Immature natural killer cell (primary cell): ENCODE results near the gene VASP. TPM values are rescaled to one million over a fixed set of nuclear protein-coding genes. Genes with fewer than 3 reads are reported as not detected.
A peak's percentile ranks its signal among the peaks of the same experiment; 100 is the strongest.

Source experiments
- DNase-seq, 3 donors: peaks; one replicate each; pipeline ENCODE4 v3.0.0; 2022; ENCODE audit warnings: mixed read lengths in 1 of 3
- H3K27ac Mint-ChIP-seq, 6 donors: one replicate each; pipeline ENCODE4 v1.8.0; 2020; ENCODE audit warnings: mixed read lengths in 6 of 6, mild to moderate bottlenecking in 5 of 6, inconsistent platforms in 4 of 6, moderate library complexity in 3 of 6
- H3K27me3 Mint-ChIP-seq, 3 donors: one replicate each; pipeline ENCODE4 v1.8.0; 2020 to 2021; ENCODE audit warnings: low read depth in 3 of 3, mild to moderate bottlenecking in 3 of 3, mixed read lengths in 3 of 3, moderate library complexity in 3 of 3, inconsistent platforms in 1 of 3
- H3K36me3 Mint-ChIP-seq, 3 donors: one replicate each; pipeline ENCODE4 v1.8.0; 2020; ENCODE audit warnings: mixed read lengths in 3 of 3, inconsistent platforms in 2 of 3, mild to moderate bottlenecking in 2 of 3
- H3K4me1 Mint-ChIP-seq, 2 donors: one replicate each; pipeline ENCODE4 v1.8.0; 2020; ENCODE audit warnings: inconsistent platforms in 2 of 2, mild to moderate bottlenecking in 2 of 2, mixed read lengths in 2 of 2, moderate library complexity in 1 of 2
- H3K4me3 Mint-ChIP-seq, 5 donors: one replicate each; pipeline ENCODE4 v1.8.0; 2020; ENCODE audit warnings: mild to moderate bottlenecking in 5 of 5, mixed read lengths in 5 of 5, inconsistent platforms in 3 of 5, moderate library complexity in 3 of 5
- H3K9me3 Mint-ChIP-seq, 6 donors: one replicate each; pipeline ENCODE4 v1.8.0; 2020; ENCODE audit warnings: mild to moderate bottlenecking in 6 of 6, mixed read lengths in 6 of 6, inconsistent platforms in 4 of 6, moderate library complexity in 3 of 6
- polyA plus RNA-seq, 3 donors: library from polyadenylated mRNA; unstranded; fragments of 300-500 nt; fragmentation: Illumina TruSeq; gene quantifications; one replicate each; pipeline ENCODE4 v1.2.3, GENCODE V29; 2021

The VASP gene
- polyA plus RNA-seq, 3 donors from 2014 or later, result 91.2 to 126 (median 93.4) TPM

DNA sequence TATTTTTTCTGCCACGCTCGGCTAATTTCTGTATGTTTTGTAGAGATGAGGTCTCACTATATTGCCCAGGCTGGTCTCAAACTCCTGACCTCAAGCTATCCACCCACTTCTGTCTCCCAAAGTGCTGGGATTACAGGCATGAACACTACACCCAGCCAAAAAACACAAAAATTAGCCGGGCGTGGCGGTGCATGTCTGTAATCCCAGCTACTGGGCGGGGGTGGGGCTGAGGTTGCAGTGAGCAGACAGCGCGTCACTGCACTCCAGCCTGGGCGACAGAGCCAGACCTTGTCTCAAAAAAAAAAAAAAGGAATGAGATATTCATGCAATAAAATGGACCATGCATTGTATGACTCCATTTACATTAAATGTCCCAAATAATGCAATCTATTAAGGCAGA, 32.2 kb downstream of the VASP start:
- H3K4me3 Mint-ChIP-seq, result no peak overlapping the region
- H3K36me3 Mint-ChIP-seq, result peaks cover 0 to 5% (median 0%) of the 10 kb centered on the region in 3 donors
- no peaks in the 10 kb centered on the region for H3K9me3 Mint-ChIP-seq
- no peaks in the 10 kb centered on the region for H3K27me3 Mint-ChIP-seq
- H3K27ac Mint-ChIP-seq, result no peak overlapping the region
- DNase-seq, result no peak
- no peaks in the 10 kb centered on the region for H3K4me1 Mint-ChIP-seq

DNA sequence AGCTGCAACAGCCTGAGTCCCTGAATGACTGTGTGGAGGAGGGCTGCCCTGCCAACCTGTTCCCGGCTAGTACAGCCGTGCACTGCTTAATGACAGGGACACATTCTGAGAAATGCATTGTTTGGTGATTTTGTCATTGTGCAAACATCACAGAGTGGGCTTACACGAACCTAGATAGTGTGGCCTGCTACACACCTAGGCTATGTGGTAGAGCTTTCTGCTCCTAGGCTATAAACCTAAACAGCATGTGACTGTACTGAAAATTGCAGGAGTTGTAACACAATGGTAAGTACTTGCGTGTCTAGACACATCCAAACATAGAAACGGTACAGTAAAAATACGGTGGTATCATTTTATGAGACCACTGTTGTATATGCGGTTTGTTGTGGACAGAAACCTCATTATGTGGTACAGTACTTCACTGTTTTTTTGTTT, 35.0 kb downstream of the VASP start:
- H3K27me3 Mint-ChIP-seq, result no peaks in the 10 kb centered on the region
- H3K27ac Mint-ChIP-seq, result no peak overlapping the region
- no peak overlapping the region for H3K4me3 Mint-ChIP-seq
- H3K9me3 Mint-ChIP-seq, result no peaks in the 10 kb centered on the region
- DNase-seq, result no peak
- no peaks in the 10 kb centered on the region for H3K36me3 Mint-ChIP-seq
- no peaks in the 10 kb centered on the region for H3K4me1 Mint-ChIP-seq

DNA sequence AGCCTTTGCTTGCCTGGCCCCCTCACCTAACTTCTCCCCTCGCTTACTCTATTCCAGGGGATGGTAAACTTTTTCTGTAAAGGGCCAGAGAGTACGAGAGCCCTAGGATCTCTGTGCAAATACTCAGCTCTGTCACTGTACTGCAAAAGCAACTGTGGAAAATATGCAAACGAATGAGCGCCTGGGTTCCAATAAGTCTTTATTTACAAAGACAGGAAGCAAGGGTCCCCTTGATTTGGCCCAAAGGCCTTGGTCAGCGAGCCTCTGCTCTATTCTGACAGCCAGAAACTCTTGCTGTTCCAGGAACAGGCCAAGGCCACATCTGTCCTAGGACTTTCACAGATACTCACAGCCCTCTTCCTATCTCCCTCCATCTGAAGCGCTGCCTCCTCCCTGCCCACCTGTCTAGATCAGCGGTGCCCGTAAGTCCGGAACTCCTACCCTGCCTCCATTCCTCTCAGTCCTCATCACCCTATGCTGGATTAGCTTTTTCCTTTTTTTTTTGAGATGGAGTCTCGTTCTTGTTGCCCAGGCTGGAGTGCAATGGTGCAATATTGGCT, 40.0 kb downstream of the VASP start:
- no peak for DNase-seq
- Mint-ChIP-seq H3K4me3 (no peak overlapping the region), H3K27me3 (no peaks in the 10 kb centered on the region), H3K36me3 (peaks cover 0 to 7% (median 4%) of the 10 kb centered on the region in 3 donors), H3K27ac (no peak overlapping the region), H3K4me1 (no peaks in the 10 kb centered on the region), H3K9me3 (no peaks in the 10 kb centered on the region)

DNA sequence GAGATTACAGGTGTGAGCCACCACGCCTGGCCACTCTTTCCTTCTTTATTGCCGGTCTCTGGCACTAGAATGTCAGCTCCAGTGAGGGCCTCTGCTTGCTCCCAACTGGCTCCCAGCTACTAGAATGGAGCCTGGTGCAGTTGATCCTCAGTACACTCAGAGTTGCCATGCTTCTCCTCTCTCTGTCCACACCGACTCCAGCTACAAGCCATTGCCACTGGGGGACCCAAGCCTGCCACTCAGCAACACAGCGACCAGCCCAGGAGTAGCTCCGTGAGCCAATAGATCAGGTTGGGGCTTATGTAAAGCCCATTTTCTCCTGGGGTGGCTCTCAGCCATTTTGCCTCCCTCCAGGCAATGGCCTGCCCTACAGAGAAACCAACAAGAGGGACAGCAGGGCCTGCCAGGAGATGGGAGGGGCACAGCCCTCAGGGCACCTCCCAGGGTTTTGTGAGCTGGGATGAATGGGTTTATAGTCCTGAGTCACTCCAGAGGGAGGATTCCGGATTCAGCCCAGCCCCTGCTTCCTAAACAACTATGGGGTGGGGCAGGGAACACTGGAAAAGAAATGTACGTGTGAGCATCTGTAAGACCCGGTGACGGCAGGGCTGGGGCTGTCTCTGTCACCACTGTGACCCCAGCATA, 40.8 kb downstream of the VASP start:
- no peak overlapping the region for H3K4me3 Mint-ChIP-seq

DNA sequence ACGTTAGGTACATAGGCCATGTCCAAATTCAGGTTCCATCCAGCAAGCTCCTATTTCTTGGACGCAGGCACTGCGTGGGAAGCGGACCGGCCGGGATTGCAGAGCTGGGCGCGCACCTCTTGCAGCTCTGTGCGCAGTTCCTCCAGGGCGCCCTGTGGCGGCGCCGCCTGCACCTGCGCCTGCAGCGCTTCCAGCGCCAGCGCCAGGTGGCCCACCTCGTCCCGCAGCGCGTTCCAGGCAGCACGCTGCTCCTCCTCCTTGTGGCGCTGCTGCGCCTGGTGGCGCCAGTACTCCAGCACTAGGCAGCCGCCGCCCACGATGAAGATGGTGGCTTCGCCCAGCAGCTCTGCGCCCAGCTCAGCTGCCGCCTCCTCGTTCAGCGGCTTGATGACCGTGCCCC, 46.2 kb downstream of the VASP start:
- no peak overlapping the region for H3K4me3 Mint-ChIP-seq
- no peak for DNase-seq
- no peak overlapping the region for H3K27ac Mint-ChIP-seq
- no peaks in the 10 kb centered on the region for H3K9me3 Mint-ChIP-seq
- peaks cover 3 to 5% of the 10 kb centered on the region in 2 donors for H3K4me1 Mint-ChIP-seq
- H3K36me3 Mint-ChIP-seq, result peaks cover 0 to 7% (median 4%) of the 10 kb centered on the region in 3 donors
- peaks cover 0 to 3% (median 0%) of the 10 kb centered on the region in 3 donors for H3K27me3 Mint-ChIP-seq

More for the DNA sequence above, 40.8 kb downstream of the VASP start:
- DNase-seq, result no peak
- H3K27ac Mint-ChIP-seq, result no peak overlapping the region
- H3K27me3 Mint-ChIP-seq, result peaks cover 0 to 2% (median 0%) of the 10 kb centered on the region in 3 donors
- H3K9me3 Mint-ChIP-seq, result no peaks in the 10 kb centered on the region
- peaks cover 0 to 7% (median 4%) of the 10 kb centered on the region in 3 donors for H3K36me3 Mint-ChIP-seq
- H3K4me1 Mint-ChIP-seq, result no peaks in the 10 kb centered on the region

DNA sequence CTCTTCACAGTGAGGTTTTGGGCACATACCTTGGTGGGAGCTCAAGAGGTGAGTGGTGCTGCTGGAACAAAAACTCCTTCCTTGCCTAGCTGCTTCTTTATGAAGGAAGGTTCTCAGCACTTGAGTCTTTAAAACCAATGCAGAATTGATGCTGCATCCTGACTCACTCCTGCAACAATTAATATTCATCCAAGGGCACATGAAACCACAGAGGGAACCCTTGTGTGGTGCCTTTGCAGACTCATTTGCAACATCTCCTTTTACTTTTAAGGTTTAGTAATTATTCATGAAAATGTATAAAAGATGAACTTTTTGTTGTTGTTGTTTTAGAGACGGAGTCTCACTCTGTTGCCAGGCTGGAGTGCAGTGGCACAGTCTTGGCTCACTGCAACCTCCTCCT, 47.2 kb downstream of the VASP start:
- Mint-ChIP-seq H3K4me3 (no peak overlapping the region), H3K9me3 (no peaks in the 10 kb centered on the region), H3K4me1 (peaks cover 6 to 7% of the 10 kb centered on the region in 2 donors), H3K27me3 (peaks cover 0 to 3% (median 0%) of the 10 kb centered on the region in 3 donors), H3K36me3 (peaks cover 0 to 7% (median 4%) of the 10 kb centered on the region in 3 donors), H3K27ac (no peak overlapping the region)
- DNase-seq, result no peak

DNA sequence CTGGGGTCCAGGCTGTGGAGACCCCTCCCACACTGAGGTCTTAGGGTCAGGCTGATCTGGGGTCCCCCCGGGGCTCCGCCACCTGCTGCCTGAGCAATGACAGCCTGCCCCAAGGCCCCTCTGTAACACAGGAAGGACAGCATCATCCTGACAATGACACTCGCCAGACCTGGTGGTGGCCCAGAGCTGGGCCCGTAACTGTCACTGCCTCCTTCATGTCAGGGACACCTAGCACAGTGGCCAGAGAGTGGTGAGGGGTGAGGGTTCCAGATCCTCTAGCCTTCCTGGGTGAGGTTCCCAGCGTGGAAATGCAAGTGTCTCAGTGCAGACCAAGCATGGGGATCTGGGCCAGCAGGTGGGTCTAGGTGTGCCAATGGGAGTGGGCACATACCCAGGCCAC, 49.6 kb downstream of the VASP start:
- Mint-ChIP-seq H3K36me3 (peaks cover 0 to 2% (median 1%) of the 10 kb centered on the region in 3 donors), H3K9me3 (no peaks in the 10 kb centered on the region), H3K27ac (no peak overlapping the region), H3K4me1 (peaks cover 7 to 9% of the 10 kb centered on the region in 2 donors), H3K4me3 (no peak overlapping the region), H3K27me3 (peaks cover 0 to 3% (median 2%) of the 10 kb centered on the region in 3 donors)
- no peak for DNase-seq

DNA sequence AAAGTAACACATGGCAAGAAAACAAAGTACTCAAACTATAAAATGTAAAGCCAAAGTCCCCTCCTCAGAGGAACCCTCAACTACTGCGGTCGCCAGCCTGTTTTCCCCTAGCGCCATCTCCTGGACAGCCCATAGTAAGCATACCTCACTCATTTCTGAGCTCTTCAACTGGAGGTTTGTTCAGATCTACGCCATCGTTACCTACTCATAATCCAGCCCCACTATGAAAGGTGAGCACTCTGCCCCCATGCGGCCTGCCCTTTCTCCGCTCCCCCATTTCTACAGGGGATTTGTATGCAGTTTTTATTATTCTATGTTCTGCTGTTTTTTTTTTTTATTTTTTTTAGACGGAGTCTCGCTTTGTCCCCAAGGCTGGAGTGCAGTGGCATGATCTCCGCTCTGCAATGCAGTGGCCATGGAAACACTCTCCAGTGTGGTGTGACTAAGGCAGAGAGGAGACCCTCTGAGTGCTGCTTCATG, 51.2 kb downstream of the VASP start:
- Mint-ChIP-seq H3K4me3 (no peak overlapping the region), H3K9me3 (no peaks in the 10 kb centered on the region), H3K36me3 (no peaks in the 10 kb centered on the region), H3K4me1 (peaks cover 12 to 13% of the 10 kb centered on the region in 2 donors), H3K27me3 (peaks cover 0 to 2% (median 0%) of the 10 kb centered on the region in 3 donors), H3K27ac (peak overlapping the region in 1 of 6 donors; percentile 37)
- peak; percentile 42 to 54 (median 43) for DNase-seq

DNA sequence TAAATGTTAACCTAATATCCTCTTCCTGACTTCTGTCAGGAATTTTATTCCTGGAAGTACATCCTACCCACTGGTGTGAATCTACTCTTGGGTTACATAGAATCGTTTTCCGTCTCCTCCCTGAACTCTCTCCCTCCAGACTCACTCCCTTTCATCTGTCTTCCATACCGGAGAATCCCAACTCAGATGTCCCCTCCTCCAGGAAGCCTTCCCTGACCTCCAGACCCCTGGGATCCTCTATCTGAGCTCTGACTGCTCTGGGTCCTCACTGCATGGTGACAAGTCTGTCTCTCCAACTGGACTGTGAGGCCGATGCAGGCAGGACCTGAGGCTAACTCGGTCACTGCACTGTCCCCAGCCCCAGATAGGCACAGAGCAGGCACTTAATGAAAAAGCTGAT, 52.8 kb downstream of the VASP start:
- Mint-ChIP-seq H3K4me1 (peaks cover 12 to 15% of the 10 kb centered on the region in 2 donors), H3K4me3 (no peak overlapping the region), H3K27ac (no peak overlapping the region), H3K9me3 (no peaks in the 10 kb centered on the region), H3K27me3 (peaks cover 0 to 2% (median 0%) of the 10 kb centered on the region in 3 donors), H3K36me3 (no peaks in the 10 kb centered on the region)
- DNase-seq, result no peak

DNA sequence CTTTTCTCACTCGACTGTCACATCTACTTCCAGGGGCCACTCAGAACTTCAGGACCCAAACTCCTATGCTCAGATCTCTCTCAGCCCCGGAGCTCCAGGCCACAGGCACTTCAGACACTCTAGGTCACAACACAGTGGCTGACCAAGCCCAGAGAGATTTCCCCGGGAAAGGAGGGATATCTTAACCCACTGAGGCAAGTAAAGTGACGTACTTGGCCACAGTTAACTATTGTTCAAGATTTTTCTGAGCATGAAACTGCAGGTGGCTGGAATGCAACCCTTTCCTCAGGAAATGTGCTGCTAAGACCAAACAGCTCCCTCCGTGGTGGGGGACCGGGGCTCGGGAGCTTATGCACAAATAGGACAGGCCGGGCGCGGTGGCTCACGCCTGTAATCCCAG, 53.4 kb downstream of the VASP start:
- no peak for DNase-seq
- Mint-ChIP-seq H3K4me3 (peak overlapping the region in 1 of 5 donors; percentile 51), H3K27ac (no peak overlapping the region), H3K27me3 (peaks cover 0 to 2% (median 0%) of the 10 kb centered on the region in 3 donors), H3K36me3 (no peaks in the 10 kb centered on the region), H3K4me1 (peaks cover 12 to 15% of the 10 kb centered on the region in 2 donors), H3K9me3 (no peaks in the 10 kb centered on the region)

DNA sequence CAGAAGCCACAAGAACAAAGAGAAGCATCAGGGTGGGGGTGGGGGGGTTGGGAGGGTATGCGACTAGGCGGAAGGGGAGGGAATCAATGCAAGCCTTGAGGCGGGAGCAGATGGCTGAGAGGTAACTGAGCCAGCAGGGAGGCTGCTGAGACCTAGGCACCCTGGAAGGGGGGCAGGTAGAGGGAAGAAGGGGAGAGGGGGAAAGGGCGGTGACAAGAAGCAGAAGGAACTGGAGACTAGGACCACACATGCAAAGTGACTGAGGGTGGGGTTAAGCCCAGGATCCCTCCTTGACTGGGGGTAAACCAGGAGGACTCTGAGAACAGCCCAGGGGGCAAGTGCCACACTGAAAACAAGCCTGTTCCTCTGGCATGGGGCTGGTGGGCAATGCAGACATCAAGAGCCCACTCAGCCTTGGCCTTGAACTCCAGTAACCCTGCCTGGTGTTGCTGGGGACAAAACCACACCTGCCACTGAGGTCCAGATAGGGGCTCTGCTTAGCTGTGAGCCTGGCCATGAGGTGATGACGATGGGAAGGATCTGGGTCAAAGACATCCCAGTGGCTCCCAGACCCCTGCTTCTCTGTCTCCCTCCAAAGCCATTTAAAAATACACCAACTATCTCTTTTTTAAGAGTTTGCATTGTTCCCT, 57.0 kb downstream of the VASP start:
- H3K4me3 Mint-ChIP-seq, result no peak overlapping the region
- H3K9me3 Mint-ChIP-seq, result no peaks in the 10 kb centered on the region
- DNase-seq, result no peak
- peak overlapping the region in 1 of 6 donors; percentile 75 for H3K27ac Mint-ChIP-seq
- peaks cover 5 to 9% of the 10 kb centered on the region in 2 donors for H3K4me1 Mint-ChIP-seq
- H3K27me3 Mint-ChIP-seq, result peaks cover 0 to 2% (median 0%) of the 10 kb centered on the region in 3 donors
- no peaks in the 10 kb centered on the region for H3K36me3 Mint-ChIP-seq

DNA sequence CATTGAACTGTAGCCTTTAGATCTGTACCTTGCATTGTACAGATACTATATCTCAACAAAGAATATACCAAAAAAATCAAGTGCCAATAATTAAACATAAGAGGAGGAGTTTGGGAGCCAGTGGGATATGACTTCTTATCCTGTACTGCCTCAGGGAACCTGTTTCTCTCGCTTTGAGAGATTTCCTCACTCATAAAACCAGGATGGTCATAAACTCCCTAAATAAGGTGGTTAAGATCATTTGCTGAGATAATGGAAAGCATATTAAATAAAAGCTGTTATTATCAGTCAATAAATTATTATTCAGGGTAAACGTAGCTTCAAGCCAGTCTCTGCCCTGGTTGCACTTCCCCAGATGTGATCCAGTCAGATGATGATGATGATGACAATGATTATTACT, 60.3 kb downstream of the VASP start:
- Mint-ChIP-seq H3K4me3 (no peak overlapping the region), H3K4me1 (peaks cover 7 to 10% of the 10 kb centered on the region in 2 donors), H3K27me3 (peaks cover 0 to 2% (median 0%) of the 10 kb centered on the region in 3 donors), H3K36me3 (no peaks in the 10 kb centered on the region), H3K27ac (no peak overlapping the region), H3K9me3 (no peaks in the 10 kb centered on the region)
- no peak for DNase-seq

DNA sequence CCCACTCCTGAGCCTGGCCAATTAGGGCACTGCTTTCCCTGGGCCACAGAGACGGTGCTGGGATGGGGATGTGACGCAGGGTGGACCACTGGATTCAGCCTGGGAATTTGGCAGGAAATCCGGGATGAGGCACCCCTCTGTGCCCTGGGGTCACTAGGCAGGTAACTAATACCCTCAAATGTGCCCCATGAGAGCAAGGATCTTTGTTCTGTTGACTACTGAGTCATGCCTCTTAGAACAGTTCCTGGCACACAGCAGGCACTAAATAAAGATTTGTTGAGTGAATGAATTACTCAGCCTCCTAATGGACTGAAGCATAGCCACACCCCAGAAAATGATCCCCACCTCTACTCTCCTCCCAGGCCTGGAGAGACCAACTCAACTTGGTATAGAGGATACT, 61.5 kb downstream of the VASP start:
- Mint-ChIP-seq H3K27ac (no peak overlapping the region), H3K27me3 (peaks cover 0 to 2% (median 0%) of the 10 kb centered on the region in 3 donors), H3K9me3 (no peaks in the 10 kb centered on the region), H3K4me3 (no peak overlapping the region), H3K4me1 (peaks cover 4 to 6% of the 10 kb centered on the region in 2 donors), H3K36me3 (no peaks in the 10 kb centered on the region)
- DNase-seq, result no peak
